Skin of body (tissue), 2 donors: ENCODE data around the gene UFM1. TPM values are rescaled to one million over a fixed set of nuclear protein-coding genes. Genes with fewer than 3 reads are reported as not detected.
"Not testable (repeated sequence)": the region's sequence is repeated elsewhere in the genome, so short reads cannot be mapped to it uniquely, and the experiment has no call there.

Experiments
- DNase-seq: peaks from one replicate; lab custom pipeline; 2025; lab: John Stamatoyannopoulos, UW
- total RNA-seq: library from RNA; depleted of rRNA; stranded (reverse); fragments of >200 nt; gene quantifications from one replicate; pipeline ENCODE4 v1.2.3, GENCODE V29; 2014

The UFM1 gene
- total RNA-seq, 1 donor from 2014 or later = 93.6 TPM

DNA sequence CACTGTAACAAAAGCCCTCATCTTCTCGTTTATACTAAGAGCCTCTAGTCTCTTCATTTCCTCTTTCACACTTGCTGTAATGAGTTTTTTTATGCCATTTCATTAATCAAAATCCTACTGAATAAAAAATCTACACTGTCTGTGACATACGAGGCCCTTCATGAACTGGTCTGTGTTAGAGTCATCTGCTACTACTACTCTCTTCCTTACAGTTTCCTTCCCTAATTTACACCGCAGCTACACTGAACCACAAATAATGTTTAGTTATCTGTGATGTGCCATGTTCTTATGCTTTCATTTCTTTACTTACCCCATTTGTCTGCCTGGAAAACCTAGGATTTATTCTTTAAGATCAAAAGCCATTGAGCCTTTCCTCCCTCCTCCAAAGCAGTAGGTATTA is 16.0 kb downstream of the UFM1 start:
- DNase-seq = no peak

DNA sequence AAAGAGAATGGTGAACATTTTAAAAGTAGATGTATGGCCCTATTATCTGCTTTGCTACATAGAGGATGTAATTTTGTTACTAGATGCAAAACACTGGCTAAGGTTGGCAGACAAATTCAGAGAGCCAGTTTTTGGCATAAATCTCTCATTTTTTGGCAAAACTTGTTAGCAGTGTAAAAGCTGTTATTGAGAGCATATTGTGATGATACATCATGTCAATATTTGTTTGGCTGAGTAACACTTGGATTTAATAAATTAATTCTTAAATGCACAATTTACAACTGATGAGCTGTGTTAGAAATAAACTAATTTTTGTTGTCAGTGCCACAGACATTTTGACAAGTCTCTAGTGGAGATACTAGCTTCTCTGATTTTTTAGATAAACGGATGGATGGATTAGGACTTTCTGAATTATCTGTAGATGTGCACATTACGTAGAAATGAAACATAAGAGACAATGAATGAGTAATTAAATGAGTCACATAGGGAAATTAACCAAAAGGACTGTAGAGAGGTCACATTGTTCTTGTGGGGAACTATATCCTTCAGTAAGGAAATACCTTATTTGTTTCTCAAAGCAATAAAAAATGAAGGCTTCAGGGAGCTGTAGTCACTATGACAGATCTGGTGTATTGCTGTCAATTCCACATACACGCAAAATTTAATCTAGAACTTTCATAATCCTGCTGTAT is 17.4 kb downstream of the UFM1 start:
- DNase-seq = no peak

DNA sequence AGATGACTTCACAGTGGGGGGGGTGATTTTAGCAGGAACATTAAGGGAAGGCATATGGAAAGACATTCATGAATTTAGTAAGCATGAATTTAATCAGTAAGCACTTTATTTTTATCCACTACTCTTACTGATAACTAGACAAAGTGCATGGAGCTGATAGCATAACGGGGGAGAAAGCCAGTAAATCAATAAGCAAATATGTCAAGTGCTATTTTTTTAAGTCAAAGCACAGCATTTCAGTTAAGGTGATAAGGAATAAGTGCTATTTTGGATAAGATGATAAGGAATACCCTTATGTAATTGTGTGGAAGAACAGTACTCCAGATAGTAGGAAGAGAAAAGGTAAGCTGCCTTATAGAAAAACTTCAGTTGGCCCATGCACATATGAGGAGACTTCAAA is 19.4 kb downstream of the UFM1 start:
- no peak for DNase-seq

DNA sequence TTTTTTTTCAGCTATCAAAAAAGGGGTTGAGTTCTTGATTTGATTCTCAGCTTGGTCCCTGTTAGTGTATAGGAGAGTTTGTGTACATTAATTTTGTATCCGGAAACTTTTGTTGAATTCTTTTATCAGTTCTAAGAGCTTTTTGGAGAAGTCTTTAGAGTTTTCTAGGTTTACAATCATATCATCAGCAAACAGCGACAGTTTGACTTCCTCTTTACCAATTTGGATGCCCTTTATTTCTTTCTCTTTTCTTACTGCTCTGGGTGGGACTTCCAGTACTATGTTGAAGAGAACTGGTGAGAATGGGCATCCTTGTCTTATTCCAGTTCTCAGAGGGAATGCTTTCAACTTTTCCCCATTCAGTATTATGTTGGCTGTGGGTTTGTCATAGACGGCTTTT is 20.4 kb downstream of the UFM1 start:
- DNase-seq = not testable (repeated sequence)

DNA sequence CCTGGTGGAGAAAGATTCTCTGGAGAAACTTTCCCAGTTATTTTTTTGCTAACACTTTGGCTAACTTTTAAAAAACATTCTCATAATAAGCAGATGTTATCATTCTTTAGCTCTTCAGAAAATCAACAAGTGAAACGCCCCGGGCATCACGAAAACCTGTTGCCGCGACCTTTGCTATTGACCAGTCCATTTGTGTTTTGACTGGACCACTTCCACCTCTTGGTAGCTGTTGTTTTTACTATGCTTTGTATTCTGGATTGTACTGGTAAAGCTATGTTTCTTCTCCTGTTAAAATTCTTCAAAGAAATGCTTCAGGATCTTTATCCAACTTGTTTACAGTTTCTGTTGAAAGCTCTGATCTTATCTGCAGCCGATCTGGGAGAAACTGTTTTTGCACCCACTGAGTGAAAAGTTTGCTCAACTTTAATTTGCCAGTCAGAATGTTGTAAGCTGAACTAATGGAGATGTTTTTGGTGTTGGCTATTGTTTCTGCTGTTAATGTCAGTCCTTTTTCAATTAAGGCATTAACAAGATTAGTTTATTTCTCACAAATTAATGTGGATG is 23.3 kb downstream of the UFM1 start:
- no peak for DNase-seq

DNA sequence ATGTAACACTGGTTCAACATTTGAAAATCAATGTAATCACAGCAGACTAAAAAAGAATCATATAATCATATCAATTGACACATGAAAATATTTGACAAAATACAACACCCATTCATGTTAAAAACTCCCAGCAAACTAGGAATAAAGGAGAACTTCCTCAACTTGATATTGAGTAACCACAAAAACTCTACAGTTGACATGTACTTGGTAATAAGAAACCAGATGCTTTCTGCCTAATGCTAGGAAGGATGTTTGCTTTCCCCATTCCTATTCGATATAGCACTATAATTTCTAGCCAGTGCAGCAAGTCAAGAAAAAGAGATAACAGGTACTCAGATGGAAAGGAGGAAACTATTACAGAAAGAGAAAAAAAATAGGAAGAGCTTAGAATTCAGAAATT is 26.9 kb downstream of the UFM1 start:
- DNase-seq = no peak

DNA sequence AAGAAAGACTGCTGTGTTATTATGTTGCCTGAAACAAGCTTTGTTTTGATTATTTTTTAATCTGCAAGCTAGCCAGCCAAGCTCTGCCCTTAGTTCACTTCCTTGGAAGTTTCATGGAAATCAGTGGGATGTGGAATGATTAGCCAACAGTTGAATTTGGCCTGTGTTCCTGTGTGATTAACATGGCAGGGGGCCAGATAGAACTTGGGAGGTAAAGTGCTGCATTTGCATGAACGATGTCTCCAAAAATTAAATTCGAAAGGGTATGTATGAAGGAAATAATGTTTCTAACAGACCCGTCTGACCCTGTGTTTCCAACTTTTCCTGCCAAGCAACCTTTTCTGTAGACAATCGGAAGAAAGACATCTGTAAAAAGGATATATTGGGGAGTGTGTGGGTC is 32.2 kb downstream of the UFM1 start:
- DNase-seq = no peak

DNA sequence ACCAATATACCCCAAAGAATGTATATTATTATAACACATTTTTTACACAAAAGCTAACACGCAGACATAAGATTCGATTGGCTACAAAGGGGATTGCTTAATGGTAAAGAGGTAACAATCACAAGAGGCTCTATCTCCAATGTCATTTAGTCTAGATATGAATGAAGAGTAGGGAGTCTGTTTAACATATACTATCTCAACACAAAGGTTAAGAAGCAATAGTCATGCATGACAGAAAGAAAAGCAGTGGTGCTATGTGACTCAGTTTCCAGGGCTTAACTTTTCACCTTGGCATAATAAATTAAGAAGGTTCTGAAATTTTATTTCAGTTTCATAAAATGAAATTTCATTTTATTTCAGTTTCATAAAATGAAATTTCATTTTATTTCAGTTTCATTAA is 33.3 kb downstream of the UFM1 start:
- DNase-seq = no peak

DNA sequence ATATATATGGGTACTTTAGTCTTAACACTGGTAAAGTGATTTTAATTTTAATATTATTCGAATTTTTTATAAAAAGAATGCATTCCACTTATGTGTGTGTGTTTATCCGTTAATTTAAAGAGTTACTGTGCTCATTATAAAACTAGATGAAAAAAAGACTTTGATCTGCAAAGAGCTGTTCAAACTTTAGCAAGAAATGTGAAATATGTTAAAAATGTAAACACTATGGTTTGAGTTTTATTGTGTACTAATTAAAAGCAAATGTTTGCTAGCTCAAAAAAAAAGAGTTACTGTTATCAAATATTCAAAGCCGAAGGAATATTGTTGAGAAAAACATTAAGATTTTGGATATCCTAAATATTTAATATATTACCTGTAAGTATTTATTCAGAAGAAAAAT is 34.5 kb downstream of the UFM1 start:
- DNase-seq = no peak

DNA sequence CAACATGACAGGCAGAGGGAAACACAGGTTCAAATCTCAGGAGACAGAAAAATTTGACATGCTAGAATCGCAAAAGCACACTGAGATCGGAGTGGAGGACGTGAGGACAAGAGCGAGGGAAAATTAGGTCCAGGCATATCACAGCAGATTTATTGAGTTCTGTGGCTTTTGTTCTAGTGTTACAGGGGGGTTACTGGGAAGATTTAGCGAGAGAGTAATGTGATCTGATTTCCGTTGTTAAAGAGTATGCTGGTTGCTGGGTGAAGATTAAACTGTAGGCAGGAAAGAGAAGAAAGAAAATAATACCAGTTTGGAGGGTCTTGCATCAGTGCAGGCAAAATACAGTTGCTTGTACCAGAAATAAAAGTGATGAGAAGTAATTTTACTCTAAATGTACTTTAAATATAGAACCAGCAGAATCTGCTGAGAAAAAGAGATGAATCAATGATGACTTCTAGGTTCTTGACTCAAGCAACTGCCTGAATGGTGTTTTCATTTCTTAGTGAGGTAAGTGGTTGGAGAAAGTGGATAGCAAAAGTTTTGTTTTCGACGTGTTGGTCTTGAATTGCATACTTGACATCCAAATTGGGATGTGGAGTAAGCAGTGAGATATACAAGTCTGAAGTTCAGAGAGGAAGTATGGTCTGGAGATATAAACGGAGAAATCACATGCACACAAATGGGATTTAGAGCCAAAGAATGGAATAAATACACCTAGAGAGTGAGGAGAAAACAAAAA is 35.7 kb downstream of the UFM1 start:
- DNase-seq = no peak

DNA sequence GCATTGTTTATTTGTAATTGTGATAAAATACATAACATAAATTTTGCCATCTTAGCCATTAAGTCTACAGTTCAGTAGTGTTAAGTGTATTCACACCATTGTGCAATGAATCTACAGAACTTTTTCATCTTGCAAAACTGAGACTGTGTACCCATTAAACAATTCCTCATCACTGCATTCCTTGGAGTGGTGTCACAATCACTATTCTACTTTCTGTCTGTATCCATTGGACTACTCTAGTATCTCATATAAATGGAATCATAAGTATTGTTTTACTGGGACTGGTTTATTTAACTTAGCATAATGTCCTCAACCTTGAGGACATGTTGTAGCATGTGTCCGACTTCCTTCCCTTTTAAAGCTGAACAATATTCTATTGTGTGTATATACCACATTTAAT is 36.8 kb downstream of the UFM1 start:
- no peak for DNase-seq

DNA sequence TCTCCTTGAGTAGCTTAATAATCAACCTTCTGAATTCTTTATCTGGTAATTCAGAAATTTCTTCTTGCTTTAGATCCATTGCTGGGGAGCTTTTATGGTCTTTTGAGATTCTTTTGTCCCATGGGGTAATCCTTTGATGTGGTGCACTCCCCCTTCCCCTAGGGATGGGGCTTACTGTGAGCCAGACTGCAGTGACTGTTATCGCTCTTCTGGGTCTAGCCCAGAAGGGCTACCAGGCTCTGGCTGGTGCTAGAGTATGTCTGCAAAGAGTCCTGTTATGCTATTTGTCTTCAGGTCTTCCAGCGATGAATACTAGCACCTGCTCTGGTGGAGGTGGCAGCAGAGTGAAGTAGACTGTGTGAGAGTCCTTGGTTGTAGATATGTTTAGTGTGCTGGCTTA is 41.7 kb downstream of the UFM1 start:
- no peak for DNase-seq

DNA sequence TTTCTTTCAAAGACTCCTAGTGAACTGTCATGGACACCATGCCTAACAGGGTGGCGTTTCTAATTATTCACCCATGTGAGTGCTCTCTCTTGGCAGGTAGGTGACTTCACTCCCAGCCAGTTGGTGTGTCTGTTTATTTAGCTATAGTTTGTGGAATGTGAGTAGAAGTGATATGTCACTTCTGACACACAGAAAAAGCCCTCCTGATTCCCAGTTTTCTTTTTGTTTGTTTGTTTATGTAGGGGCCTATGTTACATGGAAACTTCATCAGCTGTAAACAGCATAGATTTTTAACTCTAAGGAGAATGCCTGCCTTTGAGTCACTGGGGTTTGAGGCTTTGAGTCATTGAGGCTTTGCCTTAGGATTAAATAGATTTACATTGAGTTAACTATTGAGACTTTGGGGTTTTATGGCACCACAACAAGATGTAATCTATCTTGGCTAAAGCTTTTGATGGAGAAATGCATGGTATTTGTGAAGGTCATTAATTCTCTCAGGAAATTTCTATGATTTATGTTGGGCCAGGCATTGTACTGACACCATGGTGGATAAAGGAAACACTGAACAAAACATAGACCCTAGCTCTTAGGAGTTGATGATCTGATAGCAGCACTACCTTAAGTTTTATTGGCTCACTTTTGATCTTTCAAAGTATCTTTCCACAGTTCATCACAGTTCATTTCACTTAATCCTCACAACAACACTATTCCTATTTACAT is 45.3 kb downstream of the UFM1 start:
- no peak for DNase-seq

DNA sequence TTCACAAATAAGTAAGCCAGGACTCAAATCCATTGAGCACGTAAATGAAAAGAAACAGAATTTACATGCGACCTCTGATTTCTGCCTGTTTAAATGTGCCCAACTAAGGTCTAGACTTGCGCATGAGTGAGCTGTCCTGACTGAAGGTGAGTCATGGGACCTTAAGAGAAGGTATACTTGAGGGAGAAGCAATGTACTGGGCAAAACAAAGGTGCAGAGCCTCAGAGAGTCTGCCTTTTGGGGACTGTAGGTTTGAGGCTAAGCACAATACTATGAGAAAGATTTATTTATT is 45.8 kb downstream of the UFM1 start:
- no peak for DNase-seq

DNA sequence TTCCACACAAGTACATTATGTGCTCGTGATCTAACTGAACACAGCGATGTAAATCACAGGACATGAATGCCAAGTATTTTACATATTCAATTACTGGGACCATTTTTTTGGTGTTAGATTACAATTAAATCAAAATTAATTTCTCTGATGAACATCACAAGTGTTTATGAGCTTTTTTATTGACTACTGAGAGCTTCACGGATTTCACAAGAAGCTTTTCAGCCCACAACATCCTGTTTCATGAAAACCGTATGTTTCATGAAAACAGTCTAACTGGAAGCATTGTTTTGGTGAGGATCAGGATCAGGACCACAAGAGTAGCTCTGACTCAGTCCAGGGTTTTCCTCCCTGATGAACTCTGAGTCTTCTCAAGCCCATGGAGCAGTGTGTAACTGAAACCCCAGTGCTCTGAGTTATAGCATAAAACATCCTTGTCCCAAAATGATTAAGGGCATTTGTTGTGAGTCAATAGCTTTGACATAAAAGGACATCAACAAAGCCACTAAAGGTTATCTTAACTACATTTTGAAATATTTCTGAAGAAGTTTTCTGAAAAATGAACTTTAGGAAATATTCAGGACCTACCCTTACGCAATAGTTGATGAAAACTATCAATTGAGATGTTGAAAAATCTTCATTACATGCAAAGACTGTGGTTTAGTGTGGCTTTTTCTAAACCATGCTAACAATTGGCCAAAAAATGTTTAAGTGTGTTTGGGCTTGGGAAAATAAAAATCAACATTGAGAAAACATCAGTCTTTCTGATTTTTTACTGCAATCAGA is 49.3 kb downstream of the UFM1 start:
- no peak for DNase-seq

DNA sequence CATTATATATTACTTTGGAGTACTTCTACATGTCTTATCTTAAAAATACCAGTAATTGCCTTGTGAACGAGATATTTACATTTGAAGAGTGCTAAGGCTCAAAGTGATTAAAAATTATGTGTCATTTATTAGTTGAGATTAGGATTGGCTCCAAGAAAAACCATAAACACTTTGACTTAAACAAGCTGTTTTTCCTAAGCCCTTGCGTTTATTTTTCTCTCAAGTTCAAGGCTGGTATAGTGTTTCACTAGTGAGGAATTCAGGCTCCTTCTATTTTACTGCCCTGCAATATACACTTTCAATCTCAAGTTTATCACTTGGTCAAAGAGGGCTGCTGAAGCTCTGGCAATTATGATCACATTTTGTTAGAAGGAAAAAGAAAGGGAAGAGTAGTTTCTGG is 49.9 kb downstream of the UFM1 start:
- DNase-seq = no peak

DNA sequence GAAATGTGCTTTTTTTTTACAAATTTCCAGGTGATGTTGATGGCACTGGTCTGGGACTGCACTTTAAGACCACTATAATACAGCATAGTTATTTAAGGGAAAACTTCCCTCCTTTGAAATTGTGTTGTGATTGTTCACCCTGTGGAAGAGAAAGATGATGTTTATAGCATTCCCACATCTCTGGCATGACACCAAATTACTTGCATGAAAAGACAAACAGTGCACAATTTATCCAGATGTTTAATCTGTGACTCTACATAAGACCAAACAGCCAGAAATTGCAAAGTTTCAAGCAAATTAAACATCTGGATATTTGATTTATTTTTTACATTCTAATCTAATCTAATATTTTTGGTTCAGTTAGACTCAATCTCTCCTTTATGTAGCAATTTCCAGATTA is 51.6 kb downstream of the UFM1 start:
- no peak for DNase-seq

DNA sequence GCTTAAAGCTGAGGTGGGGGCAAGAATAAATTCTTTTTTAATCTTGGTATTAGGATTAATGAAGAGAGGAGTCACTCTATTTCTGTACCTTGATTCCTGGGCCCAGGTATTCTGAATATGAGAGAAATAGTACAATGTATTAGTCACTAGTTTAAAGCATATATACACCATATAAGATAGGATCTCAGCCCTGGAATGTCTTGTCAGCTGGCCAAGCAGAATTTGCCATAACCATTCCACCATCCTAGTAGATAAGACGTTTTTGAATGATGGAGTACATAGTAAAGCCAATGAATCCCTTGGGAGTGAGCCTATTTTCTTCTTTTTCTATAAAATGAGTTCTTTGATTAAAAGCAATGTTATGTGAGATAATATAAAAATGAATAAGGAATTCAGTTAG is 55.6 kb downstream of the UFM1 start:
- DNase-seq = no peak

DNA sequence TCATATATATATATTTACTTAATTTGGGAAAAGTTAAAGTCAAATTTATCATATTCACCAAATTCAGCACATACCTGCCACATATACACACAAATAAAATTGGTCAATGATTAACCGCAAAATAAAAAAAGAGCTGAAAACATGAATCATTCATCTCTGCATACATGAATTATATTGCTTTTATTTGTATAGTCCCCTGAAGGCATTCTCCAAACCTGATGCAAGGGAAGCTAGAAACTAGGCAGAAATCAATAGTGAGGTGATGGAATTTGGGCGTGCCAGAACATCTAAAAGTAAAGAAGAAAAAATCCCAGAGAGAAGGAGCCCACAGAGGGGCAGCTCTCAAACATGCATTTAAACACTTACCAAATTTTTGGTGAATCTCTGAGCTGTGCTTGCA is 60.1 kb downstream of the UFM1 start:
- DNase-seq = no peak

DNA sequence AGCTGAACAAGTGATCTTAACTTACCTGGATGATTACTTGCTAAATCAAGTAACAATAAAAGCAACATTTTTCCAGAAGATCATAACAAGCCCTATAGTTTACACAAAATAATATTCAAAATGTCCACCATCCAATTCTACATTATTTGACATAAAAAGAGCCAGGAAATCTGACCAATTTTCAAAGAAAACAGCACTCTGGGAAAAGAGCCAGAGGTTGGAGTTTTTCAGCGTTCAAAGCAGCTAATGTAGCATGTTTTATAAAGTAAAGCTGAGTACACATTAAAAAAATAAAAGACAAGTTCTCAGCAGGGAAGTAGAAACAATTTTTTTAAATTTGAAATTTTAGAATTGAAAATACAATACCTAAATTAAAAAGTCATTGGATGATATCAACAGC is 62.6 kb downstream of the UFM1 start:
- DNase-seq = no peak
